Tibial nerve (tissue), 4 donors: ENCODE data around the gene DLGAP5. TPM values are rescaled to one million over a fixed set of nuclear protein-coding genes. Genes with fewer than 3 reads are reported as not detected.

Source experiments
- DNase-seq, 2 donors: peaks; one replicate each; pipeline ENCODE4 v3.0.0-alpha.2; 2019; ENCODE audit warnings: low spot score in 2 of 2
- H3K27ac ChIP-seq, 4 donors: fragments of 200-600 bp; sonication (generic) in 3 of 4; one replicate each; pipeline ENCODE4 v1.5.1; 2017 to 2019; ENCODE audit warnings: mild to moderate bottlenecking in 1 of 4
- H3K27me3 ChIP-seq, 2 donors: fragments of 200-600 bp; sonication (generic) in 1 of 2; one replicate each; pipeline versions ENCODE4 v1.5.1 to v1.6.0; 2017 to 2019
- H3K36me3 ChIP-seq, 3 donors: fragments of 200-600 bp; sonication (generic); one replicate each; pipeline ENCODE4 v1.5.1; 2018 to 2019
- H3K4me1 ChIP-seq, 4 donors: fragments of 200-600 bp; sonication (generic) in 3 of 4; one replicate each; pipeline ENCODE4 v1.5.1; 2017 to 2019
- H3K4me3 ChIP-seq, 4 donors: fragments of 200-600 bp; sonication (generic) in 3 of 4; one replicate each; pipeline ENCODE4 v1.5.1; 2017 to 2019; ENCODE audit warnings: mild to moderate bottlenecking in 1 of 4, moderate library complexity in 1 of 4
- H3K9me3 ChIP-seq, 4 donors: fragments of 200-600 bp; sonication (generic) in 3 of 4; one replicate each; pipeline ENCODE4 v1.5.1; 2017 to 2019
- EP300 ChIP-seq, 2 donors: sonication (generic); formaldehyde crosslinking; IDR thresholded peaks; one replicate each; pipeline ENCODE4 v1.6.1; 2017; ENCODE audit warnings: antibody characterized with exemption in 2 of 2, mild to moderate bottlenecking in 1 of 2
- POLR2A ChIP-seq, 2 donors: fragments of 450-650 bp; IDR thresholded peaks; one replicate each; pipeline ENCODE4 v1.6.1; 2017; ENCODE audit warnings: antibody characterized with exemption in 2 of 2, mild to moderate bottlenecking in 2 of 2, moderate library complexity in 2 of 2
- WGBS, 2 donors: methylation state at CpG; one replicate each; pipeline ENCODE4 v1.1.5; 2018; 5-methylcytosine and 5-hydroxymethylcytosine counted together
- total RNA-seq, 4 donors: library from RNA; depleted of rRNA; stranded (reverse); fragments of >200 nt; gene quantifications; one replicate each; pipeline ENCODE4 v1.1.0, GENCODE V29; 2016
- TF ChIP-seq, protein P1 (sequence below), 5 experiments: fragments of 200-600 bp in 3 of 5; fragments of 450-650 bp in 2 of 5; sonication (generic) in 3 of 5; IDR thresholded peaks; one replicate each; pipeline ENCODE4 v1.5.1; 2016 to 2019; ENCODE audit warnings: antibody characterized with exemption in 5 of 5, mild to moderate bottlenecking in 3 of 5, moderate library complexity in 2 of 5

The DLGAP5 gene
- total RNA-seq, 4 donors from 2014 or later = 0.30 to 0.44 TPM; not detected in 2

DNA sequence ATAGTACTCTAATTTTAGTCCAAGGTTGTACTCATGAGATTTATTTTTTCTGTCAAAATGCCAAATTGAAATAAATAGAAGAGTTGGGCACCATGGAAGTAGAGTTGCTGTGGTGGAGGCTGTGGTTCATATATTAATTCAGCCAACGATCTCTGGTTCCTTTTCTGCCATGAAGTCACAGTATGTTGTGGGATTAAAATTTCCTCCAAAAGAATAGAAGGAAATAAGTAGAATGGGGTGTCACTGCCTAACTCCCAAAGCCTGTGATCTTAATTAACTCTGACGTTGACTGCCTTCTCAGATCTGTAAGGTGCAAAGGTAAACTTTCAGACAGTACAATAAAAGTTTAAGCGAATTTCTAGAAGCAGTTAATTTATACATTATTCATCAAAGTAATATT is 42.2 kb upstream of the DLGAP5 start:
- WGBS, 2 donors = 57 to 60% methylated on average over 3 of the region's 3 CpGs
- no peak for DNase-seq
- Histone ChIP-seq H3K4me3 (no peak overlapping the region), H3K36me3 (no peaks in the 10 kb centered on the region), H3K27ac (no peak overlapping the region), H3K27me3 (no peaks in the 10 kb centered on the region), H3K4me1 (no peaks in the 10 kb centered on the region), H3K9me3 (no peaks in the 10 kb centered on the region)
- TF ChIP-seq POLR2A (IDR thresholded peaks at IDR 0.05) (no peak), EP300 (IDR thresholded peaks at IDR 0.05) (no peak)
- TF ChIP-seq, protein P1, sequence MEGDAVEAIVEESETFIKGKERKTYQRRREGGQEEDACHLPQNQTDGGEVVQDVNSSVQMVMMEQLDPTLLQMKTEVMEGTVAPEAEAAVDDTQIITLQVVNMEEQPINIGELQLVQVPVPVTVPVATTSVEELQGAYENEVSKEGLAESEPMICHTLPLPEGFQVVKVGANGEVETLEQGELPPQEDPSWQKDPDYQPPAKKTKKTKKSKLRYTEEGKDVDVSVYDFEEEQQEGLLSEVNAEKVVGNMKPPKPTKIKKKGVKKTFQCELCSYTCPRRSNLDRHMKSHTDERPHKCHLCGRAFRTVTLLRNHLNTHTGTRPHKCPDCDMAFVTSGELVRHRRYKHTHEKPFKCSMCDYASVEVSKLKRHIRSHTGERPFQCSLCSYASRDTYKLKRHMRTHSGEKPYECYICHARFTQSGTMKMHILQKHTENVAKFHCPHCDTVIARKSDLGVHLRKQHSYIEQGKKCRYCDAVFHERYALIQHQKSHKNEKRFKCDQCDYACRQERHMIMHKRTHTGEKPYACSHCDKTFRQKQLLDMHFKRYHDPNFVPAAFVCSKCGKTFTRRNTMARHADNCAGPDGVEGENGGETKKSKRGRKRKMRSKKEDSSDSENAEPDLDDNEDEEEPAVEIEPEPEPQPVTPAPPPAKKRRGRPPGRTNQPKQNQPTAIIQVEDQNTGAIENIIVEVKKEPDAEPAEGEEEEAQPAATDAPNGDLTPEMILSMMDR (IDR thresholded peaks at IDR 0.05) = no peak

GRCh38 chr14:55228261-55228660 is 36.9 kb upstream of the DLGAP5 start:
- Histone ChIP-seq H3K27me3 (no peaks in the 10 kb centered on the region), H3K9me3 (peaks cover 0 to 24% (median 3%) of the 10 kb centered on the region in 4 donors), H3K36me3 (no peaks in the 10 kb centered on the region), H3K4me3 (no peak overlapping the region), H3K4me1 (no peaks in the 10 kb centered on the region), H3K27ac (no peak overlapping the region)
- TF ChIP-seq EP300 (IDR thresholded peaks at IDR 0.05) (no peak), POLR2A (IDR thresholded peaks at IDR 0.05) (no peak)
- TF ChIP-seq, protein P1 (IDR thresholded peaks at IDR 0.05) = no peak
- 85 to 89% methylated on average over 2 of the region's 2 CpGs for WGBS, 2 donors
- DNase-seq = no peak

DNA sequence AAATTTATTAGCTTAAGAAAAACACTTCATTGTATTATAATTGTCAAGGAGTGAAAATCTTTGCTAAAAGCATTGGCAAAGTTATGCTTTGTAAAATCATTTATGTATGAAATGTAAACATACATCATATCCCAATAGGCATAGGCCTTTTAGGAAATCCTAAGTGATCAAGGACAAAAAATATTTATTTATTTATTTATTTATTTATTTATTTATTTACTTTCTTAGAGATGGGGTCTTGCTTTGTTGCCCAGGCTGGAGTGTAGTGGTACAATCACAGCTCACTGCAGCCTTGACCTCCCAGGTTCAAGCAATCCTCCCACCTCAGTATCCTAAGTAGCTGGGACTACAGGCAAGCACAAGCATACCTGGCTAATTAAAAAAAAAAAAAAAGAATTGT is 32.0 kb upstream of the DLGAP5 start:
- Histone ChIP-seq H3K4me1 (no peaks in the 10 kb centered on the region), H3K27ac (no peak overlapping the region), H3K9me3 (peaks cover 0 to 24% (median 3%) of the 10 kb centered on the region in 4 donors), H3K27me3 (no peaks in the 10 kb centered on the region), H3K36me3 (no peaks in the 10 kb centered on the region), H3K4me3 (no peak overlapping the region)
- TF ChIP-seq, protein P1 (IDR thresholded peaks at IDR 0.05) = no peak
- TF ChIP-seq POLR2A (IDR thresholded peaks at IDR 0.05) (no peak), EP300 (IDR thresholded peaks at IDR 0.05) (no peak)
- DNase-seq = no peak

DNA sequence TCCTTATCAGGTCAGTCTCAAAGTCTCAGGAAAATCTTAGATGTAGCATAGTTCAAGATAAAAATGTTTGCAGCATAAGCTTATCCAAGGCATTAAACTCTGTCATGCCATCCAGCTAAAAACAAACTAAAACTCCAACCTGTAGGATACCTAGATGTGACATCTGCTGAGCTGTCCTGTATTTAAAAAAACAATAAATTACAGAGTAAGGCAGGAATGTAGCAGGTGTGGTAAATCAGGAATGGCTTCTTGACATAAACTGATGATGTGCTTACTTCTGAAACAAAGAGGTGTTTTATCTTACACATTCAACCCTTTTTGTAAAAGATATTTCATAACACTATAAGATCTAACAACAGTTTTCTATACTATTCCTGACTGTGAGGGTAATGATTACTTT is 30.6 kb upstream of the DLGAP5 start:
- Histone ChIP-seq H3K4me1 (no peaks in the 10 kb centered on the region), H3K9me3 (peaks cover 0 to 15% (median under 1%) of the 10 kb centered on the region in 4 donors), H3K36me3 (no peaks in the 10 kb centered on the region), H3K27ac (no peak overlapping the region), H3K27me3 (no peaks in the 10 kb centered on the region), H3K4me3 (no peak overlapping the region)
- TF ChIP-seq, protein P1 (IDR thresholded peaks at IDR 0.05) = no peak
- TF ChIP-seq POLR2A (IDR thresholded peaks at IDR 0.05) (no peak), EP300 (IDR thresholded peaks at IDR 0.05) (no peak)
- no peak for DNase-seq

DNA sequence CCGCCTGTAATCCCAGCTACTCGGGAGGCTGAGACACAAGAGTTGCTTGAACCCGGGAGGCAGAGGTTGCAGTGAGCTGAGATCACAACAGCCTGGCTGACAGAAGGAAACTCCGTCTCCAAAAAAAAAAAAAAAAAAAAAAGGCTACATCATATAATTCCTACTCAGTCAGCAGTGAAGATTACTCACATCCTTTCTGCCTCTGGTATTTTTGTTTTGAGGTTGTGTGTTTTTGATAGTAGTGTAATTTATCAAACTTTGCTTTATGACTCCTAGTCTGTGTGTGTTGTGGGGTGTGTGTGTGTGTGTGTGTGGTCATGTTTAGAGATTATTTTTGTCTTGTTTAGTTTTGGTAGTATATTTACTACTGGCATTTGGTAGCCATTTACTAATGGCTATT is 29.8 kb upstream of the DLGAP5 start:
- no peak for DNase-seq
- Histone ChIP-seq H3K27me3 (no peaks in the 10 kb centered on the region), H3K9me3 (peaks cover 0 to 8% (median 0%) of the 10 kb centered on the region in 4 donors), H3K4me3 (no peak overlapping the region), H3K4me1 (no peaks in the 10 kb centered on the region), H3K27ac (no peak overlapping the region), H3K36me3 (no peaks in the 10 kb centered on the region)
- TF ChIP-seq, protein P1 (IDR thresholded peaks at IDR 0.05) = no peak
- TF ChIP-seq POLR2A (IDR thresholded peaks at IDR 0.05) (no peak), EP300 (IDR thresholded peaks at IDR 0.05) (no peak)
- 87 to 89% methylated on average over 4 of the region's 4 CpGs for WGBS, 2 donors
